ENCODE measurements around the gene MMAB. TPM values are rescaled to one million over a fixed set of nuclear protein-coding genes. Genes with fewer than 3 reads are reported as not detected.
A peak's percentile ranks its signal among the peaks of the same experiment; 100 is the strongest.

MMAB gene
- total RNA-seq (ENCODE audit: low replicate concordance), result 38.1 and 39.0 TPM in 2 replicates
- long read RNA-seq, full-length matches to known transcripts, result 59 of 81 reads
- long read RNA-seq, partial matches to known transcripts, result 2 of 81 reads
- long read RNA-seq, other reads (novel, unspliced or antisense), result 20 of 81 reads

- peaks cover 18% of the 10 kb centered on the region for H3K4me1 Mint-ChIP-seq (ENCODE audit: unreplicated experiment)
- H3K27me3 Mint-ChIP-seq, result no peaks in the 10 kb centered on the region
- H3K4me3 Mint-ChIP-seq, result peak within 1 kb of the TSS; percentile 97
- H3K9me3 Mint-ChIP-seq, result no peaks in the 10 kb centered on the region
- H3K27ac Mint-ChIP-seq, result peak within 1 kb of the TSS; percentile 95
- peaks cover 7% of the 10 kb centered on the region for H3K36me3 Mint-ChIP-seq
- peak; percentile 98 for DNase-seq (ENCODE audit: extremely low spot score, unreplicated experiment)
- TF ChIP-seq CTCF (conservative IDR thresholded peaks at IDR 0.05), result no peak
Measured at GRCh38 chr12:109573029-109573913, at the start of gene MMAB, which contains the start of gene MVK. TSS of gene MMAB (minus strand) at chr12:109573504. CDS start at chr12:109573480, 24 bp downstream. TSS of gene MVK (plus strand) at chr12:109573794. CDS start at chr12:109574823, 1,029 bp downstream.

GRCh38 chr12:109621901-109622364, 48.6 kb upstream of the MMAB start:
- no peaks in the 10 kb centered on the region for H3K9me3 Mint-ChIP-seq
- H3K27me3 Mint-ChIP-seq, result peaks cover 58% of the 10 kb centered on the region
- no peaks in the 10 kb centered on the region for H3K36me3 Mint-ChIP-seq
- H3K4me1 Mint-ChIP-seq (ENCODE audit: unreplicated experiment), result peaks cover 11% of the 10 kb centered on the region
- no peak overlapping the region for H3K27ac Mint-ChIP-seq
- no peak overlapping the region for H3K4me3 Mint-ChIP-seq
- TF ChIP-seq CTCF (conservative IDR thresholded peaks at IDR 0.05), result no peak
- DNase-seq (ENCODE audit: extremely low spot score, unreplicated experiment), result no peak

GRCh38 chr12:109621211-109621694, 47.9 kb upstream of the MMAB start:
- no peaks in the 10 kb centered on the region for H3K9me3 Mint-ChIP-seq
- peaks cover 62% of the 10 kb centered on the region for H3K27me3 Mint-ChIP-seq
- H3K4me1 Mint-ChIP-seq (ENCODE audit: unreplicated experiment), result peaks cover 11% of the 10 kb centered on the region
- H3K4me3 Mint-ChIP-seq, result no peak overlapping the region
- TF ChIP-seq CTCF (conservative IDR thresholded peaks at IDR 0.05), result no peak
- H3K27ac Mint-ChIP-seq, result no peak overlapping the region
- no peaks in the 10 kb centered on the region for H3K36me3 Mint-ChIP-seq
- DNase-seq (ENCODE audit: extremely low spot score, unreplicated experiment), result no peak

- no peak for TF ChIP-seq CTCF (conservative IDR thresholded peaks at IDR 0.05)
- H3K4me3 Mint-ChIP-seq, result no peak overlapping the region
- peaks cover 11% of the 10 kb centered on the region for H3K4me1 Mint-ChIP-seq (ENCODE audit: unreplicated experiment)
- no peak overlapping the region for H3K27ac Mint-ChIP-seq
- H3K9me3 Mint-ChIP-seq, result no peaks in the 10 kb centered on the region
- H3K27me3 Mint-ChIP-seq, result peaks cover 75% of the 10 kb centered on the region
- DNase-seq (ENCODE audit: extremely low spot score, unreplicated experiment), result no peak
- H3K36me3 Mint-ChIP-seq, result no peaks in the 10 kb centered on the region
Measured at GRCh38 chr12:109619002-109619604, 45.8 kb upstream of the MMAB start.

GRCh38 chr12:109618082-109618481, 44.8 kb upstream of the MMAB start:
- Mint-ChIP-seq H3K27me3 (peaks cover 85% of the 10 kb centered on the region), H3K4me1 (ENCODE audit: unreplicated experiment) (peaks cover 11% of the 10 kb centered on the region), H3K4me3 (no peak overlapping the region), H3K9me3 (no peaks in the 10 kb centered on the region), H3K27ac (no peak overlapping the region), H3K36me3 (no peaks in the 10 kb centered on the region)
- DNase-seq (ENCODE audit: extremely low spot score, unreplicated experiment), result no peak
- no peak for TF ChIP-seq CTCF (conservative IDR thresholded peaks at IDR 0.05)
